Stimulated activated CD4-positive, alpha-beta T cell treated with anti-CD3 and anti-CD28 coated beads, Interleukin-15, amount 100 ng/mL, for 1 hour (primary cell): ENCODE measurements around the gene NECTIN1.

ENCODE experiments used
- DNase-seq, 2 donors: peaks; one replicate each; pipeline ENCODE4 v3.0.0-alpha.2; 2020; ENCODE audit warnings: low read depth in 1 of 2, low spot score in 1 of 2

The NECTIN1 gene

DNA sequence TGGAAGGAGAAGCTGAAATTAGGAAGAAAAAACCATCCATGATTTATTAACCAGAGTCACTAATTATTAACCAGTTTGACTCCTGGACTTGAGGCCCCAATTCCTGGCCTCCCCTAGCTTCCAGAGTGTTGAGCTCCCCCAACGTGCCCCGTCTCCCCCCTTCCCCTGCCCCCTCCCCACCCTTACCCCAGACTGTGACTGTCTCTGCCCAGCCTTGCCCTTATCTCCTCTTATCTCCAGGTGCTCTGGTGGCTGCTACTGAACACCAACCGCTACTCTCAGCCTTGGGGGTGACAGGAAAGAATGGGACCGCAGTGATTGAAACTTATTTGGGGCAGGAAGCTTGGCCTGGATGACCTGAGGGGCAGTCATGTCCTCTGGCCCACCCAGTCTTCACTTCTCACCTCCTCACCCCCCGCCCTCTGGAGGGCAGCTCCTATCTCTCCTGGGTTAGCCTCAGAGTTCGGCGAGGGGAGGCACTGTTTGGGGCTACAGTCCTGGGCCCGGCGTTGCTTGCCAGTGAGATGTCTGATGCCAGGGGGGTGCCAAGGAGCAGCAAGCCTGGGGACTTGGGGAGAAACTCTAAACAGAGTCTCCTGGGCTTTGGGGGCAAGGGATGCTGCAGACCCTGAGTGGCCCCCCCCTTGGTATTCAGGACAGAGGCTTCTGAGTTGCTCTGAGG lies 15.5 kb downstream of the NECTIN1 start:
- no peak for DNase-seq

DNA sequence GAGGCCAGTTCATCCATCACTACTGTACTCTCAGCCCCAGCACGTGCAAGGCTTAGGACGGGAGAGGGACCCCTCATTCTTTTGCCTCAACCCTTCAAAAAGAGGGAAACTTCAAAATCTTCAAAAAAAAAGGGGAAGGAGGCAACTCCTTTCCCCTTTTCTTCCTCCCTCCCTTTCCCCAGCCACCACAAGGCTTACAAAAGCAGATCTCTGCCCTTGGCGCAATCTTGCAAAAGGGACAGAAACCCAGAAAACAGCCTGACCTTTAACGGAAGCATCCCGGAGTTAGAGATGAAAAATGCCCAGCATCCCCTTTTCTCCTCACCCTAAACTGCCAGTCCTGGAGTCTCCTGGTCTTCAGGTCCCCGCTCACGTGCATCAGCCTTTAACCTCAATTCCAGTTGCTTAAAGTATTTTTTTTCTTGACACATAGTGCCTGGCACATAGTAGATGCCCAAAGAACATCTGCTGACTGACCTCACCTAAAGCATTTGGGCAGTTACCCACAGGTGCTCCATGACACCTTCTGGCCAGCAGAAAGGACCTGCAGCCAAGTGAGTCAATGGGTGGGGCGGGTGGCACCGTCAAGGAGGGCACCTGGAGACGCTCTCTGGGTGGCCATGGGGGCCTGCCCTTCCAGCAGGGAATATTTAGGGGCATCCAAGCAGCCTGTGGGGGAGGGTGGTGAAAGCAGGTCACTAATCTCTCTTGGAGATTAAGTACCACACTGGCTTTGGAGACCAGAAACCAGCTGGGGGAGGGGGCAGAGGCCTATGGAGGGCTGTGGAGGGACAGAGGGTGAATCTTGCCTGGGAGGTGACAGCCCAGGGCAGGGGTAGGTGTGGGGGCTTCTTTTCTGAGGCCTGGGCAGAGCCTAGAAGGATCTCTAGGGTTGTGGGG lies 16.3 kb downstream of the NECTIN1 start:
- DNase-seq: no peak

DNA sequence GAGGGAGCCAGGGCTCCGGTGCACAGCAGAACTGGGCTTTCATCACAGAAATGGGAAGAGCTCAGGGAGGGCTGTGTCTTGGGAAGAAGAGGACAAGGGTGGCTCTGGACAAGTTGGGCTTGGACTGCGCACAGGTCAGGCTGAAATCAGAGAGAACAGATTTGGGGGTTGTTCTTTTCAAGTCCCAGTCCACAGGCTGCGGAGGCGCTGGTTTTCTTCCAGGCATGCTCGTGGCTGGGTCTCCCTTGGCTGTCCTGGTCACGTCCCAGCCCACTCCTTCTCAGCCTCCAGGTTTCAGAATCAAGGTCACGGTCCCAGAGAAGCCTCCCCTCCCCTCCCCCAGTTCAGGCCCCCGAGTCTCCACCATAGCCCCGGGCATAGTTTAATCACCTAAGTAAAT lies 17.0 kb downstream of the NECTIN1 start:
- no peak for DNase-seq

DNA sequence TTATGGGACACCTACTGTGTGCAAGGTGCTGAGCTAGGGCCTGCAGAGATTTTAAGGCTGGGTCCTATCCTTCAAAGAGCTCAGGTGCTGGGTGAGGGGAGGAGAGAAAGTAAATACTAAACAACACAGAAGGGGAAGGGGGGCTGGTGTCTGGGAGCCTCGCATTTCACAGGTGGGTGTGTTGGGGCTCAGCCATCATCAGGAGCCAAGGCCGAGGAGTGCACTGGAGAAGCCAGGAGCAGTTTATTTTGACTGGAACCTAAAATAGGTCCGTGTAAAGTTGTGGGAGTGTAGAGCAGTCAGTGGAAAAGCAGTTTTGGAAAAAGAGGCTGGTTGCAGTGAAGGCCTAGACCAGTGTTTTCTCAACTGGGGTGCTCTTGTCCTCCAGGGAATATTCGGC lies 17.5 kb downstream of the NECTIN1 start:
- DNase-seq: no peak

DNA sequence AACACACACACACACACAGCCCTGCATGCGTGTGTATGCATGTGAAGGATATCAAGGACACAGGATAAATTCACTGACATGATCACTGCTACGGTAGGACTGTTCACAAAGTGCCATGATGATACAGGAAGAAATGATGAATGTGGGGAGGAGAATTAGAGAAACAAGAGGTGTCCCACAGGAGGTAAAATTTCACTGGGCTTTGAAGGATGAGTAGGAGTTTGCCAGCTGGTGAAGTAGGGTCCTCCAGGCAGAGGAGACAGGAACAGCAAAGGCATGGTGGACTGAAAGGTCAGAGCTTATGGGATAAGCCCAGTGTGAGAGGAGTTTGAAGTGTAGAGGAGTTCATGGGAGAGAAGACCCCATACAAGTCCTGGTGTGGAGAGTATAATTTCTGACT lies 18.6 kb downstream of the NECTIN1 start:
- DNase-seq: no peak

DNA sequence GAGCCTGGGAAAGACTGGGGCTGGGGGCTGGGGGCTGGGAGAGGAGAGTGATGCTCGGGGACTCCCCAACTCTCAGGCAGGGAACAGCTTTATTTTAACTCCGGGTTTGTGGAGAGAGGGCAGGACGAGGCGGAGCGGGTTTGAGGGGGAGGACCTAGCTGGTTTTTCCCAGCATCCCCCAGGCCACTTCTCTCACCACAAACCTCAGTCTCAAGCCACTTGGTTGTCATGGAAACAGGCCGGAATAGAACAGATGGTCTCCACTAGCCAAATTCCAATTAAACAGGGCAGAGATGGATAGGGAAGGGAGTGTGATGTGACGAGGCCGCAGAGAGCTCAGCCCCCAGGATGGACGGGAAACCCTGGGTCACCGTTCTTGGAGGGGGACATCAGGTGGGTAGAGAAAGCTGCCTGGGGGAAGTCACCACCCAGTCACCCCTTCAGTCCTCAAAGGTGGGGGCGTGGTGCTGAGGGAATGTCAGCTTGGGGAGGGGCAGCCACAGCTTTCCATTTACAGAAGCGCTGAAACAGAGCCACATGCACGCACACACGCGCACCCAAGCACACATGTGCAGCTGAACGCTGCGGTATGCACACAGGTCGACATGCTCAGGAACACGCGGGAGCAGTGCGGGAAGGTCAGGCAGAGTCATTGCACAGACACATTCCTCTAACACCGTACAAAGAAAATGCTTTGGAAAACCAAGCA lies 19.2 kb downstream of the NECTIN1 start:
- DNase-seq: no peak

DNA sequence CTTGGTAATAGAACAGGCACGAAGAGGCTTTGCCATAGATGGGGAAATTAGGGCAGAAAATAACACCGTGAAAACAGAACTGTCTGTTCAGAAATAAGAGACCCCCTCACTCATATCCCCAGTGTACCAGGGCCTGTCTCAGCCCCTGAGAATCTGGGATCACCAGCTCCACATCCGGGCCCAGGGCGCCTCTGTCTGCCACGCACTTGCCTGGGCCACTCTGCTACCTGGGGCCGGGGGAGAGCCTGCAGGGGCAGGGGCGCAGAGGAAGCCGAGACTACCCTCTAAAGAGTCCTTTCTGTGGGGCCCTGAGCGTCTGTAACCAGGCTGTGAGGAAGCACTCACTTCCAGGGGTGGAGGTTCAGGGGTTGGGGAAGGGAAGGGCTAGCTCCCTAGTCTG lies 19.8 kb downstream of the NECTIN1 start:
- no peak for DNase-seq

DNA sequence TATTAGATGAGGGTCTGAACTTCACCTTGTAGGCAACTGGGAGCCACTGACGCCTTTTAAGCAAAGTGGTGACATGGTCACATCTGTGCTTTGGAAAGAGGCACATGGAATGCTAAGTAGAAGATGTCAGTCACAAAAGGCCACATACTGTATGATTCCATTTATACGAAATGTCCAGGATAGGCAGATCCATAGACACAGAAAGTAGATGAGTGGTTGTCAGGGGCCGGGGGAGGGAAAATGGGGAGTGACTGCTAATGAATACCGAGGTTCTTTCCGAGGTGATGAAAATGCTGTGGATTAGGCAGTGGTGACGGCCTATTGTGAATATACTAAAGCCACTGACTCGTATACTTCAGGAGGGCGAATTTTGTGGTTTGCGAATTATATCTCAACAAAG lies 20.6 kb downstream of the NECTIN1 start:
- DNase-seq: no peak

DNA sequence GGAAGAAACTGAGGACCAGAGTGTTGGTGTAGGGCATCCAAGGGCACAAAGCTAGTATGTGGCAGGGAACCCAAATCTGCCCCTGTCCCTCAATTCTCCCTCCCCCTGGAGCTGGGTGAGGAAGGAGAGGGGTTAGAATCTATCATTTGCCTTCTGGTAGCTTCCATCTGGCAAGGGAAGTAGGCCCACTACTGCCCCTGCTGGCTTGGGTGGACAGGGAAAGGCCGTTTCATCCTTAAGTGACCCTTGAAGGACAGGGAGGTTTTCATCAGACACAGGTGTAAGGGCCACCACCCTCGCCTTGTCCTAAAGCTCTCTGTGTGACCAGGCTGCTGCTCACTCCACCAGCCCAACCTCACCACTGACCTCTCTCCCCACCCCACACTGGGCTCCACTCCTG lies 22.1 kb downstream of the NECTIN1 start:
- no peak for DNase-seq

DNA sequence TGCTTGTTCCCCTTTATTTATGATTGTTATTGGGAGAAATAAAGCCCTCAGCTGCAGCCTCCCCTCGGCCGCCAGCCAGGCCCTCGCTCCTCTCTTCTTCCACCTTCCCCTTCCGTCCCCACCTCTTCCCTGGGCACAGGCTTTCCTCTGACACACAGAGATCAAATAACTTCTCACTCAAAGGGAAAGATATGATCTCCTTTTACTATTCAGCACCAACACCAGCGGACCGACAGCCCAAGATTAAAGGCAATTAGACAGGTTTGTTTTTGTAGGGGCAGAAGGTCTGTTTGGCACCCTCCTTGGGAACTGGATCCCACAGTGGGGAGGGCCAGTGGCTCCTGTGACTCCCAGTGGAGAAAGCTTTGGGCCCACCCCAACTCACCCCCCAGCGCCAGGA lies 23.0 kb downstream of the NECTIN1 start:
- DNase-seq: no peak

DNA sequence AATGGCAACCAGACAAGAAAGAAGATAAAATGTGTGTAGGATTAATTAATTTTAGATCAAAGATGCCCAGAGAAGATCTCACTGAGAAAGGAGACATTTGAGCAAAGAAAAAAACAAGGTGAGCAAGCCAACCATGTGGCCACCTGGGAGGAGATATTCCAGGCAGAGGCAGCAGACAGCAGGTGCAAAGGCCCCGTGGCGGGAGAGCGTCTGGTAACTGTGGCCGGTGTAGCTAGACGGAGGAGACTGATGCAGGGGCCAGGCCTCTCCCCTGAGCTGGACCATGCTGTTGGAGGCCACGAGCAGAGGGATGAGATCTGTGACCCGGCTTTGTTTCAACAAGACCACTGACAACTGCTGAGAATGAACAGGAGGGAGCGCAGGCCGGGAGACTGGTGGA lies 23.6 kb downstream of the NECTIN1 start:
- no peak for DNase-seq

DNA sequence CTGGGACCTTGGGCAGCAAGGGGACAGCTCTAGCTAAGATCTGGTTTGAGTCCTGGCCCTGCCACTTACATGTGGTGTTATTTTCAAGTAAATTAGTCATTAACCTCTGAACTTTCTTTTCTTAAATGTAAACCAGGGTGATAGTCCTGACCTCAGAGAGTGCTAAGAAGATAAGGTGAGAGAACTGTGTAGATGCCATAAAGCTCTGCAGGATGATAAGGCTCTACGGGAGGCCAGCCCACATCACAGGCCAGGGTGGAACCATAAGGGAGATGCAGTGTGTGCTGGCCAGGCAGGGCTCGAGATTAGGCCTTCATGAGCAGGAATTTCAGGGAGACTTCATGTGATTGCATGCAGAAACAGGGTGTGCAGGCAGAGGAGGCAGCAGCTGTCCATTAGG lies 24.2 kb downstream of the NECTIN1 start:
- DNase-seq: no peak

DNA sequence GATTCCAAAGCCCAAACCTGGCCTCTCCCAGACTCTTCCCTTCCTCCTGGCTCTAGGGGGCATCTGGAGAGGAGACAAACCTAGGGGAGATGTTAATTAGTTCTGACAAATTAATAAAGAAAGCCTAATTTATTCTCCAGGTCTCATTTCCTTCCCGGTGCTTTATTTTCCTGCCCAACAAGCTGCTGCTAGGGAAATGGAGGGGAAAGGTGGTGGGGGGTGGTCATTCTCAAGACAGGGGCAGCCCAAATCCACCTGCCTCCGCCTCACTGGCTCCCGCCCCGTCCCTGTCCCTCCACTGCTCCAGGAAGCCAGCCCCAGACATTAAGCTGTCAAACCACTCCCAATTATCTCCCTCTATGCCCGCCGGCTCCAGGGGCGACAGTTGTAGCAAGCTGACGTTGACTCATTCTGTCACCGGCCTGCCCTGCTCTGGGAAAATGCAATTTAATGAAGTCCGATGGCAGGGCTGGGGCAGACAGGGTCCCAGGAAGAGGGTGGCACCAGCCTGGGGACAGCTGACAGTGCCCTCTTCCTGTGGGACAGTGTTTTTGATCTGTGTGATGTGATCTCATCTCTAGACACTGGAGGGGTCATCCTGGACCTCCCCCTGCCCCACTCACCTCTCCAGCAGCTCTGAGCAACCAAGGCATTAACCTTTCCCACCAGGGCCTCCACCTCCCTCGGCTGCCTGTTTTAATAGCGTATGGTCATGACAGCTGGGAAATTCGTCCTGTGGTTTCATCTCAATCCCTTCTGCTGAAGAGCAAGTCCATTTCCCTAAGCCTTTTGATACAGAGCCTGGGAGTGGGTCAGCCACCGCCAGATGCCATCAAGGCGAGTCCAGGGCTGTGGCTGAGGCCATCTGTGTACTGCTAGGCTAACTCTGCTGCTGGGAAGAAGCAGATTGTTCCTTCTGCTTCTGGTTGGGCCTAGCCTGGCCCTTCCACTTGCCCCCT lies 27.1 kb downstream of the NECTIN1 start:
- no peak for DNase-seq

DNA sequence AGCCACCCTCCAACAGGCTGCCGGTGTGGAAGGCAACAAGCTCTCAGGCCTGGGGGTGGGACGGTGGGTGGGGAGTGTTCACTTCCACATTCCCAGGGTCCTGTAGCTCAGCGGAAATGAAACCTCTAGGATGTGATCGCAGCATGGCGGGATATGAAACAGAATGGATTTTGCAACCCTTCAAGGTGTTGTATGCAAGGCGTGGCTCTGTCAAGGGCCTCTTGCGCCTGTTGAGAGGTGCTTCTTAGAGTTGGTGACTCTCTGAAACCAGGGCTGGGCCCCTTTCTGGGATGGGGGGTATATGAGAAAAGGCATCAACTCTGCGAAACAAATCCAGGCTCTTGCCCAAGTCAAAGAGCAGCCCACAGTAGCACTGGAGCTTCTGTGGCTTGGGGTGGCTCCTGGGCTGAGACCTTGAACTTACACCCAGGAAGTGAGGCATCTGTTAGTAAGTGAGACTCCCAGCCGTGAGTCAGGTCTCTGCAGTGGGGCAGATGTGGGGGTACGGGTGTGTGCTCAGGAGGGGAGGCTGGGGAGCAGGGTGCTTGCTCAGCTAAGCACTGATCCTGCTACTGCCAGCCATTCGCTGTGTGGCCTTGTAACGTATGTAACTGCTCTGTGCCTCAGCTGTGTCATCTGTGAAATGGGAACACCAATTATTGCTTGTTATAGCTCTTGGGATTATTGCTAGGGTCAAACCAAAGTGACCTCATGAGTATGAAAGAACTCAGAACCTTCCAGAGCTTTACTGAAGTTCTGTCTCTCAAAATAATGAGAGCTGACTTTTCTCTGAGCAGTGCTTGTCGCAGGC lies 28.3 kb downstream of the NECTIN1 start:
- no peak for DNase-seq

DNA sequence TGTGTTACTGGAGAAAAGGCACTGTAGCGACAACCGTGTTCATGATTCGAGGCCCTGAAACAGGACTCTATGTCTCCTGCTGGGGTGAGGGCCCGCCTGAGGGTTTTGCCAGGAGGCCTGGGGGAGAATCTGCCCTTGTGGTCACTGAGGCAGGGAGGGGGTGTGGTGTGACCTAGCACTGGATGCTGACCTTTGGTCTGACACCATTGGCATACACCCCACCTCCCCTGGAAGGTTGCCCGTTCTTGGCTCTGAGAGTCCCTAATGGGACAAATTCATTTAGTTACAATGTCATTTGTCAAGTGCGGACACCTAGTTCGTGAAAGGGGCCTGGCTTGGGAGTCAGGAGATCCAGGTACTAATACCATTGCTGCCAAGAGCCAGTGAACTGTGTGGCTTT lies 29.0 kb downstream of the NECTIN1 start:
- no peak for DNase-seq

DNA sequence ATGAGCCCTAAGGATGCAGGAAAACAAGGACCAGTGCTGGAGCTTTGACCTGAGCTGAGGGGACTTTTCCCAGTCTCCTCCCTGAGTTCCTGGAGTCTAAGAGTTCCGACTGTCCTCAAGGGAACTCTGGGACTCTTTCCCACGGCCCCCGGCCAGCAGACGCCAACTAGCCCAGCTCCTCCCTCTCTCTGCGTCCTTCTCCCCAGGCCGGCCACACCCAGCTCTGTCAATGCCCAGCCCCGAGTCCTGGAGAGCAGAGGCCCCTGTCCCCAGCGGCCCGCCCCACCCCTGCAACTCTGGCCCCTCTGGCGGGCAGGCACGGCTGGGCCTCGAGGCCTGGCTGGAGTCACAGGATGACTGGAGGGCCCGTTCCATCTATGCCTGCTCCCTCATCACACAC lies 29.8 kb downstream of the NECTIN1 start:
- DNase-seq: no peak

DNA sequence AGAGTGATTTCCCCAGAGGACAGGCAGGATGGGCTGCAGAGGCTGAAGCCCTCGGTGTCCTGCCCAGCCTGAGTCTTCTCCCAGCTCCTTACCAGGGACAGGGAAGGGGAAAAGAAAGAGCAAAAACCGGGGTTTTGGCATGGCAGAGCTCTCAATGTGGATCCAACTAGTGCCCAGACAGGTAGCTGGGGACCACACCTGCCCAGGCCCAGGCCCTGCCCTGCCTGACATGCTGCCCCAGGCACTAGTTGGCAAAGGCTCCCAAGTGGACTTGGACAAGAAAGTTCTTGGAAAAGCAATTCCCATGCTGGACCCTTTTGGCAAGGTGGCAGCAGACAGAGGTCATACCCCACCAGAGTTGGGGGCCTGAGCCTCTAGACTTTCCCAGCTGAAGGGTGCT lies 31.1 kb downstream of the NECTIN1 start:
- no peak for DNase-seq

DNA sequence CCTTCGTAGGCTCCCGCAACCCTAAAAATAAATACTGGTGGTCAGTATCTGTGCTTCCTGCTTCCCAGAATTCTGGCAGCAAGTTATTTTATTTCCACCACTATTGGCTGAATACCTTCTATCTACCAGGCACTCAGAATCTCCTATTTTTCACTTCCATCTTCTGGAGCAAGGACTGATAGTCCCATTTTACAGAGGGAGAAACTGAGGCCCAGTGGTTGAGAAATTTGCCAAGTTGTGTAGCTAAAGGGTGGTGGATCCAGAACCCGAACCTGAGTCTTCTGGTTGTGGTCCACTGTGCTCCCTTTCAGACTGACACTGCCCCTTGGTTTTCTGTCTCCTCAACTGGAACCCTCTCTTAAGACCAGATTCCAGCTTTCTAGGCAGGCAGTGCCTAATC lies 31.6 kb downstream of the NECTIN1 start:
- DNase-seq: no peak

DNA sequence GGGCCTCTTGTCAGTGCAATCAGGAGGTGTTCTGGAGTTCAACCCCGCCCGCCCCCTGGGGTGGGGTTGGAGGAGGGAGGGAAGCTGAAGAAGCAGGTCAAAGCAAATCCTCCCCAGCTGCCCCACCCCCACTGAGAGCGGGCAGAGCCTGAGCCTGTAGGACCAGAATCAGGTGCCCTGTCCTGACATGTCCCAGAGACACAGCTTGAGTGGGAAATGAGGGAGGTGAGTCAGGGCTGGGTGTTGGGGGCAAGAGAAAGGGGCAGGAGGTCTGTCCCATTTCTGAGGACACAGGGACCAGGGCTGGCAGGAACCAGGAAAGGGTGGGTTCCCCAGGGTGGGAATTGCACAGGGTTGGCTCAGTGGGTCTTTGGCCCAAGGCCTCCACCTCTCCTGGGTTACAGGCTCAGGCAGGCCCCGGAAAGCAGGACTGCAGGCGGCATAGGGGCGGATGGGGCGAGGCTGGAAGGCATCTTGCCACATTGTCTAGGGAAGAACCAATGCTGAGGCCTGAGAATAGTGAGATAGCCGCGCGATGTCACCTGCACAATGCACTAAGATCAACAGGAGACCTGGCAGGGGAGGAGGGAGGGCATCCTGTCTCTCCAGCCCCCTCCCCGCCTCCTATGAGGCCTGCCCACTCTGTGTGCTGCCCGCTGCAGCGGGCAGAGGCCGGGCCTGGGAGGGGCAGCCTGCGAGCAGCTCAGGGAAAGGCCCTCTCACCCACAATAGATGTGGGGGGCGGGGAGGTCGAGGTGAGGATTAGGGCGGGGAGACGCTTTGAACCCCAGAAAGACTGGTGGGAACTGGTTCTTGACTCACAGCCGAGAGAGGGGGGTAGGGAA lies 32.4 kb downstream of the NECTIN1 start:
- DNase-seq: no peak
